Measurements from ENCODE around the gene BIN1.

BIN1 gene

DNA sequence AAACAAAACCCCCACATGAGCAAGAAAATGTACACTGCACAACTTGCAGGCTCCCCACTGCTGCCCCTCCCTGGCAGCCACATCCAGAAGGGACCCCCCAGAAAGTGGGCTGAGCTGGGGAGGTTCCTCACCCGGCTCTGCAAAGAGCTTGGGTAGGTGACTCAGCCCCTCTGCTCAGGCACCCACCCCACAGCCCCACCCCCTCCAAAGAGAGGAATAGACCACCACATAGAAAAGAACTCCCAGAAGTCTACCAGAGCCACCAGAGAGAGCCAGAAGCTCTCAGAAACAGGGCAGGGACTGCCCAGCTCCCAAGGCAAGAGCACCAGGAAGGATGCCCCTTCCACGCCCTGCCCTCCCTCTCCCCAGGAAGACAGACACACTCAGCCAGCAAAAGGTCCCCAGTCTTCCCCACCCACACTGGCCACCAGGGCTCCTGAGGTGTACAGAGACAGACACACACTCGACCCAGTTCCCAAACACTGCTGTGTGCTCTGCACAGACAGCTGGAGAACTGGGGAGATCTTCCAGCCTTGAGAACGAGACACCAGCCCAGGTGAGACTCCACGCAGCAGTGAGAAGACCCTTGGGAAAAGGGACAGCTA is 28.2 kb downstream of the BIN1 start:
- Histone ChIP-seq H3K9ac (ENCODE audit: low read depth, low read length) (peak overlapping the region; percentile 77), H3K4me2 (ENCODE audit: low read length) (peak overlapping the region; percentile 35), H3K4me1 (ENCODE audit: control insufficient read depth, insufficient read depth, low read length) (peaks cover 91% of the 10 kb centered on the region), H3K27me3 (ENCODE audit: control insufficient read depth, insufficient read depth, low read length) (no peaks in the 10 kb centered on the region), H3K4me3 (ENCODE audit: low read length) (no peak overlapping the region), H3K36me3 (ENCODE audit: insufficient read depth, low read length) (peaks cover 30% of the 10 kb centered on the region), H3K9me3 (replicated peaks; ENCODE audit: low read length) (no peaks in the 10 kb centered on the region)

DNA sequence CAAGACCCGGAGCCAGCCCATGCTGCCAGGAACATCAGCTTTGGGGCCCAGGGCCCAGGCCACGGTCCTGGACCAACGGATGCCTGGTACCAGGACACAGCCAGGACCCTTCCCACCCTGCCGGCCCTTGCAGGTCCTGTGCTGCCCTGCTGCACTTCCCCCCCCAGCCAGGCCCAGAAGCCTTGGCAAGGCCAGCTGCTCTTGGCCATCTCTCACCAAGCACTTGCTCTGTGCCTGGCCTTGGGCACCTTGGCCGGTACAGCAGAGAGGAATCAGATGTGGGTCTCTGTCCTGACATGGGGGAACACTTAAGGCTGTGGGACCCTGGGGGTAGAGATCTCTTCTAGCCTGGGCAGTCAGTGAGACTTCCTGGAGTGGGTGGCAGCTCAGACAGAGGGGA is 28.9 kb downstream of the BIN1 start:
- H3K9ac ChIP-seq (ENCODE audit: low read depth, low read length), result peak overlapping the region; percentile 36
- no peak overlapping the region for H3K4me3 ChIP-seq (ENCODE audit: low read length)
- H3K4me1 ChIP-seq (ENCODE audit: control insufficient read depth, insufficient read depth, low read length), result peaks cover 91% of the 10 kb centered on the region
- H3K27me3 ChIP-seq (ENCODE audit: control insufficient read depth, insufficient read depth, low read length), result no peaks in the 10 kb centered on the region
- no peaks in the 10 kb centered on the region for H3K9me3 ChIP-seq (replicated peaks; ENCODE audit: low read length)
- peak overlapping the region; percentile 35 for H3K4me2 ChIP-seq (ENCODE audit: low read length)
- H3K36me3 ChIP-seq (ENCODE audit: insufficient read depth, low read length), result peaks cover 32% of the 10 kb centered on the region

GRCh38 chr2:127076924-127077323 is 30.0 kb downstream of the BIN1 start:
- Histone ChIP-seq H3K4me2 (ENCODE audit: low read length) (no peak overlapping the region), H3K9me3 (replicated peaks; ENCODE audit: low read length) (no peaks in the 10 kb centered on the region), H3K4me1 (ENCODE audit: control insufficient read depth, insufficient read depth, low read length) (peaks cover 85% of the 10 kb centered on the region), H3K27me3 (ENCODE audit: control insufficient read depth, insufficient read depth, low read length) (no peaks in the 10 kb centered on the region), H3K36me3 (ENCODE audit: insufficient read depth, low read length) (peaks cover 42% of the 10 kb centered on the region), H3K9ac (ENCODE audit: low read depth, low read length) (no peak overlapping the region), H3K4me3 (ENCODE audit: low read length) (no peak overlapping the region)

DNA sequence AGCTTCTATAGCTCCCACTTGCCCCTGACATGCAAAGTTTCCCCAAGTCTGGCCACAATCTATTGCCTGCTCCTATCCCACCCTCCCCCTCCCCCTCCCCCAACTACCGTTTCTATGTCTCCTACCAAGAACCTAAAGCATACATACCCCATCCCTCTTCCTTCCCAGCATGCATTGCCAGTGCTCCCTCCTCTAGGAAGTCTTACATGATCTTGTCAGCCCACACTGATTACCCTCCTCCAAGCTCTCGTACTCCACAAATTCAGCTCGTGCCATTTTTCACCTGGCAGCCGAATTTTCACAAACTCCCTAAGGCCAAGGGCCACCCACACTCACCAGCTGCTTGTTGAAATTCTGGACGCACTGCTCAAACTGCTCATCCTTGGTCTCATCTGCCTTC is 30.7 kb downstream of the BIN1 start:
- no peaks in the 10 kb centered on the region for H3K9me3 ChIP-seq (replicated peaks; ENCODE audit: low read length)
- no peak overlapping the region for H3K4me2 ChIP-seq (ENCODE audit: low read length)
- no peak overlapping the region for H3K4me3 ChIP-seq (ENCODE audit: low read length)
- H3K36me3 ChIP-seq (ENCODE audit: insufficient read depth, low read length), result peaks cover 48% of the 10 kb centered on the region
- peaks cover 78% of the 10 kb centered on the region for H3K4me1 ChIP-seq (ENCODE audit: control insufficient read depth, insufficient read depth, low read length)
- H3K27me3 ChIP-seq (ENCODE audit: control insufficient read depth, insufficient read depth, low read length), result no peaks in the 10 kb centered on the region
- H3K9ac ChIP-seq (ENCODE audit: low read depth, low read length), result no peak overlapping the region

GRCh38 chr2:127075821-127076220 is 31.1 kb downstream of the BIN1 start:
- peaks cover 51% of the 10 kb centered on the region for H3K36me3 ChIP-seq (ENCODE audit: insufficient read depth, low read length)
- peaks cover 74% of the 10 kb centered on the region for H3K4me1 ChIP-seq (ENCODE audit: control insufficient read depth, insufficient read depth, low read length)
- no peak overlapping the region for H3K4me3 ChIP-seq (ENCODE audit: low read length)
- no peaks in the 10 kb centered on the region for H3K27me3 ChIP-seq (ENCODE audit: control insufficient read depth, insufficient read depth, low read length)
- H3K9ac ChIP-seq (ENCODE audit: low read depth, low read length), result no peak overlapping the region
- no peaks in the 10 kb centered on the region for H3K9me3 ChIP-seq (replicated peaks; ENCODE audit: low read length)
- H3K4me2 ChIP-seq (ENCODE audit: low read length), result no peak overlapping the region

DNA sequence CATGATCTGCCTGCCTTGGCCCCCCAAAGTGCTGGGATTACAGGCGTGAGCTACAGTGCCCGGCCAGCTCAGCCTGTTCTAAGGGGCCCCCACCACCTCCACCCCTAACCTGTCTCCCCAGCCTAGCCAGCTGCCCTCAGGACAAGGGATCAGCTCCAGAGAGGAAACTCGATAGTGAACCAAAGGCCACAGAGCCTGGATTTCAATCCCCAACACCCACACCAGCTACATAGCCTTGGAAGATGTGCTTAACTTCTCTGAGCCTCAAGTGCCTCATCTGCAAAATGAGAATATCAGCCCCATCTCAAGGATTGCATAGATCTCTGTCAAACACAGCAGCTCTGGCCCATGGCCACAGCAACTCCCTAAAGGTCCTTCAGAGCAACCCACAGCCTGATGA is 32.0 kb downstream of the BIN1 start:
- no peaks in the 10 kb centered on the region for H3K27me3 ChIP-seq (ENCODE audit: control insufficient read depth, insufficient read depth, low read length)
- H3K9me3 ChIP-seq (replicated peaks; ENCODE audit: low read length), result no peaks in the 10 kb centered on the region
- no peak overlapping the region for H3K4me2 ChIP-seq (ENCODE audit: low read length)
- no peak overlapping the region for H3K9ac ChIP-seq (ENCODE audit: low read depth, low read length)
- no peak overlapping the region for H3K4me3 ChIP-seq (ENCODE audit: low read length)
- peaks cover 65% of the 10 kb centered on the region for H3K4me1 ChIP-seq (ENCODE audit: control insufficient read depth, insufficient read depth, low read length)
- H3K36me3 ChIP-seq (ENCODE audit: insufficient read depth, low read length), result peaks cover 59% of the 10 kb centered on the region

DNA sequence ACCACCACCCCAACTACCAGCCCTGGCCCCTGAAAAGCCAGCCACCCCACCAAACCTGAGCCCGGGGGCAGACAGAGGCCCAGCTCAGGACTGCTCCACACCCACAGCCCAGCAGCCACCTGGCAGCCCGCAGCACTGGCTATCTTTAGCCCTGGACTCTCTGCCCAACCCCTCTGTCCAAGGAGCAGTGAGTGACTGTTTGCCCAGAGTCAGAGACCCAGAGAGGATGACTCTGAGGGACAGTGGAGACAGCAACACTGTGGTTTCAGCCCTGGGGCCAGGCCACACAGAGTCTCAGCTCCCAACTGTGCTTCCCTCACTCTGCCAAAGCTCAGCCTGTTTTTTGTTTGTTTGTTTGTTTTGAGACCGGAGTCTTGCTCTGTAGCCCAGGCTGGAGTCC is 32.6 kb downstream of the BIN1 start:
- Histone ChIP-seq H3K27me3 (ENCODE audit: control insufficient read depth, insufficient read depth, low read length) (no peaks in the 10 kb centered on the region), H3K4me3 (ENCODE audit: low read length) (no peak overlapping the region), H3K36me3 (ENCODE audit: insufficient read depth, low read length) (peaks cover 59% of the 10 kb centered on the region), H3K4me1 (ENCODE audit: control insufficient read depth, insufficient read depth, low read length) (peaks cover 59% of the 10 kb centered on the region), H3K4me2 (ENCODE audit: low read length) (no peak overlapping the region), H3K9ac (ENCODE audit: low read depth, low read length) (peak overlapping the region; percentile 15), H3K9me3 (replicated peaks; ENCODE audit: low read length) (no peaks in the 10 kb centered on the region)

DNA sequence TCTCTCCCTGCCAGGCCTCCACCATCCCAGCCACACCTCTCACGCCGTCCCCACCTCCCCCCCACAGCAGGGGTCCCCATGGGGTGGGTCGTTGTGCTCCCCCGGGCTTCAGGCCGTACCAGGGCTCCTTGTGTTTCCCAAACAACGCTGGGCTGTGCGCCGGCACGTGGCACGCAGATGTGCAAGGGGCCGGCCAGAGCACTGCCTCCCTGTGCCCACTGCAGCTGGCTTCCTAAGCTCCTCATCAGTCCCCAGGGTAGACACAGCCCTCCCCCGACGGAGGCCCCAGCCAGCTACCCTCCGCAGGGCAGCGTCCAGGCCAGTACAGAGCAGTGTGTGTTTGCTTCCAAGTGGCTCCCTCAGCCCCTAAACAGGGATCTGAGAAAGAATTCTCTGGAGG is 34.0 kb downstream of the BIN1 start:
- no peak overlapping the region for H3K9ac ChIP-seq (ENCODE audit: low read depth, low read length)
- H3K36me3 ChIP-seq (ENCODE audit: insufficient read depth, low read length), result peaks cover 61% of the 10 kb centered on the region
- H3K4me3 ChIP-seq (ENCODE audit: low read length), result no peak overlapping the region
- H3K27me3 ChIP-seq (ENCODE audit: control insufficient read depth, insufficient read depth, low read length), result no peaks in the 10 kb centered on the region
- H3K4me2 ChIP-seq (ENCODE audit: low read length), result no peak overlapping the region
- H3K4me1 ChIP-seq (ENCODE audit: control insufficient read depth, insufficient read depth, low read length), result peaks cover 49% of the 10 kb centered on the region
- H3K9me3 ChIP-seq (replicated peaks; ENCODE audit: low read length), result no peaks in the 10 kb centered on the region

DNA sequence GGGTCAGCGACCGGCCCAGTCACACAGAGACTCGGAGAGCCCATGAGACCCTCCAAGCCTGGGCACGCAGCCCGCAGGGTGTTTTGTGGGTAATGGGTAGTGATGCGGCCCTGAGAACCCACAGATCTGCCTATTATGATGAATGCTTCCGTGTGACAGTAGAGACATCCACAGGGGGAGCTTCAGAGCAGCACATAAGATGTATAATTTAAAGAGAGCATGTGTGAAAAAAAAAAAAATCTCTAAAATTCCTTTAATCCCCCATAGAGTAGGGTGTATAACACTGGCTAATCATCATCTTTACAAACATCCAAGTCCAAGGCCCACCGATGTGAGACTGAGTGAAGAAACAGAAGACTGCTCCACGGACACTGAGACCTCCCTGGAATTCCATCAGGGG is 34.6 kb downstream of the BIN1 start:
- no peak overlapping the region for H3K4me2 ChIP-seq (ENCODE audit: low read length)
- H3K4me3 ChIP-seq (ENCODE audit: low read length), result no peak overlapping the region
- peaks cover 66% of the 10 kb centered on the region for H3K36me3 ChIP-seq (ENCODE audit: insufficient read depth, low read length)
- H3K4me1 ChIP-seq (ENCODE audit: control insufficient read depth, insufficient read depth, low read length), result peaks cover 49% of the 10 kb centered on the region
- no peak overlapping the region for H3K9ac ChIP-seq (ENCODE audit: low read depth, low read length)
- H3K9me3 ChIP-seq (replicated peaks; ENCODE audit: low read length), result no peaks in the 10 kb centered on the region
- H3K27me3 ChIP-seq (ENCODE audit: control insufficient read depth, insufficient read depth, low read length), result no peaks in the 10 kb centered on the region

- Histone ChIP-seq H3K27me3 (ENCODE audit: control insufficient read depth, insufficient read depth, low read length) (no peaks in the 10 kb centered on the region), H3K36me3 (ENCODE audit: insufficient read depth, low read length) (peaks cover 70% of the 10 kb centered on the region), H3K4me3 (ENCODE audit: low read length) (no peak overlapping the region), H3K4me1 (ENCODE audit: control insufficient read depth, insufficient read depth, low read length) (peaks cover 49% of the 10 kb centered on the region), H3K4me2 (ENCODE audit: low read length) (no peak overlapping the region), H3K9me3 (replicated peaks; ENCODE audit: low read length) (no peaks in the 10 kb centered on the region), H3K9ac (ENCODE audit: low read depth, low read length) (no peak overlapping the region)
These were observed 35.0 kb downstream of the BIN1 start for GRCh38 chr2:127071901-127072328.

- Histone ChIP-seq H3K4me1 (ENCODE audit: control insufficient read depth, insufficient read depth, low read length) (peaks cover 58% of the 10 kb centered on the region), H3K36me3 (ENCODE audit: insufficient read depth, low read length) (peaks cover 78% of the 10 kb centered on the region)
These were observed 36.7 kb downstream of the BIN1 start for GRCh38 chr2:127070221-127070620.

GRCh38 chr2:127069536-127069935 is 37.4 kb downstream of the BIN1 start:
- Histone ChIP-seq H3K9ac (ENCODE audit: low read depth, low read length) (no peak overlapping the region), H3K4me3 (ENCODE audit: low read length) (no peak overlapping the region), H3K4me1 (ENCODE audit: control insufficient read depth, insufficient read depth, low read length) (peaks cover 57% of the 10 kb centered on the region), H3K27me3 (ENCODE audit: control insufficient read depth, insufficient read depth, low read length) (no peaks in the 10 kb centered on the region), H3K4me2 (ENCODE audit: low read length) (no peak overlapping the region), H3K36me3 (ENCODE audit: insufficient read depth, low read length) (peaks cover 75% of the 10 kb centered on the region), H3K9me3 (replicated peaks; ENCODE audit: low read length) (no peaks in the 10 kb centered on the region)

More at GRCh38 chr2:127070221-127070620, 36.7 kb downstream of the BIN1 start:
- Histone ChIP-seq H3K9ac (ENCODE audit: low read depth, low read length) (no peak overlapping the region), H3K9me3 (replicated peaks; ENCODE audit: low read length) (no peaks in the 10 kb centered on the region), H3K4me2 (ENCODE audit: low read length) (no peak overlapping the region), H3K27me3 (ENCODE audit: control insufficient read depth, insufficient read depth, low read length) (no peaks in the 10 kb centered on the region), H3K4me3 (ENCODE audit: low read length) (no peak overlapping the region)
